Urinary bladder (tissue), 4 donors: ENCODE data around the gene FEN1. TPM values are rescaled to one million over a fixed set of nuclear protein-coding genes. Genes with fewer than 3 reads are reported as not detected.

Source experiments
- DNase-seq: peaks from one replicate; pipeline ENCODE4 v3.0.0-alpha.2; 2015; ENCODE audit errors: extremely low spot score
- H3K27ac ChIP-seq: one replicate; pipeline ENCODE4 v1.5.1; 2013; ENCODE audit warnings: low read depth, mild to moderate bottlenecking, moderate library complexity
- H3K36me3 ChIP-seq: one replicate; pipeline ENCODE4 v1.6.1; 2013; ENCODE audit warnings: mild to moderate bottlenecking, moderate library complexity; ENCODE audit not compliant: insufficient read depth
- H3K4me1 ChIP-seq: one replicate; pipeline ENCODE4 v1.6.1; 2013; ENCODE audit warnings: mild to moderate bottlenecking, moderate library complexity; ENCODE audit not compliant: insufficient read depth
- H3K4me3 ChIP-seq: one replicate; pipeline ENCODE4 v1.5.1; 2013; ENCODE audit warnings: low read depth, low read length
- WGBS: extraction: QIAGEN DNeasy Blood & Tissue Kit; methylation state at CpG from one replicate; pipeline ENCODE4 v1.1.7; 2013; 5-methylcytosine and 5-hydroxymethylcytosine counted together
- polyA plus RNA-seq: library from polyadenylated mRNA; stranded (reverse); fragments of 200-250 nt; gene quantifications from one replicate; pipeline ENCODE4 v1.2.3, GENCODE V29; 2013
- total RNA-seq: library from RNA; depleted of rRNA; stranded (reverse); fragments of >200 nt; gene quantifications from one replicate; pipeline ENCODE4 v1.2.3, GENCODE V29; 2014
- donor health status: healthy with polysubstance abuse.
- donor health status: healthy.

The FEN1 gene
- total and polyA plus RNA-seq, 2 donors: 9.6 to 13.1 TPM

DNA sequence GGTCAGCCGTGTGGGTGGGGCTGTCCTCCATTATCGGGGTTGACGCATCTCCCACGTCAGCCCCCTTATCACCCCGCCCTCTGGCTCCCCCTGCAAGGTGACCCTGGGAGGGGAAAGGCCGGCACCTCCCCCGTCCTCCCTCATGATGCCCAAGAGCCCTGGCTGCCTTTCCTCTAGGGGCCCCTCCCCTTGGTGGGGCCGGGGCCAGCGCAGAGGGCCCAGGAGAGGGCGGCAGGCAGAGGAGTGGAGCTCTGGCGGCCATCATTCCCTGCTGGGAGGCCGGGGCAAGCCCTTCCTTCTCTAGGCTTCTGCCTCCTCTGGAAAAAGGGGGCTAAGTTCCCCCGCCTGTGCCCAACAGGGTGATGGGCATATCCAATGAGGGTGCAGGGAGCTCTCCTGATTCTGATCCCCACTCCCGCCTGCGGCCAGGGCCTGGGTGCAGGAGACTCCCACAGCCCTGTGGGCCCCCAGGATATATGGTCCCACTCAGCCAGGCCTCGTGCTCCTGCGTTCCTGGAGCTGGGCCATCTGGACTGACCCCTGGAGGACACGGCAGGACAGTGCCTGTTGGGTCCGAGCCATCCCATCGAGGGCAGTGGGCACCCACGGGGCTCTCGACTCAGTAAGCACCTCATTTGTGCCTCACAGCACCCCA, 28.0 kb upstream of the FEN1 start:
- no peak overlapping the region for H3K27ac ChIP-seq
- no peak for DNase-seq
- no peaks in the 10 kb centered on the region for H3K36me3 ChIP-seq
- H3K4me3 ChIP-seq: no peak overlapping the region
- H3K4me1 ChIP-seq: no peaks in the 10 kb centered on the region
- WGBS: 45% methylated on average over 22 of the region's 22 CpGs

DNA sequence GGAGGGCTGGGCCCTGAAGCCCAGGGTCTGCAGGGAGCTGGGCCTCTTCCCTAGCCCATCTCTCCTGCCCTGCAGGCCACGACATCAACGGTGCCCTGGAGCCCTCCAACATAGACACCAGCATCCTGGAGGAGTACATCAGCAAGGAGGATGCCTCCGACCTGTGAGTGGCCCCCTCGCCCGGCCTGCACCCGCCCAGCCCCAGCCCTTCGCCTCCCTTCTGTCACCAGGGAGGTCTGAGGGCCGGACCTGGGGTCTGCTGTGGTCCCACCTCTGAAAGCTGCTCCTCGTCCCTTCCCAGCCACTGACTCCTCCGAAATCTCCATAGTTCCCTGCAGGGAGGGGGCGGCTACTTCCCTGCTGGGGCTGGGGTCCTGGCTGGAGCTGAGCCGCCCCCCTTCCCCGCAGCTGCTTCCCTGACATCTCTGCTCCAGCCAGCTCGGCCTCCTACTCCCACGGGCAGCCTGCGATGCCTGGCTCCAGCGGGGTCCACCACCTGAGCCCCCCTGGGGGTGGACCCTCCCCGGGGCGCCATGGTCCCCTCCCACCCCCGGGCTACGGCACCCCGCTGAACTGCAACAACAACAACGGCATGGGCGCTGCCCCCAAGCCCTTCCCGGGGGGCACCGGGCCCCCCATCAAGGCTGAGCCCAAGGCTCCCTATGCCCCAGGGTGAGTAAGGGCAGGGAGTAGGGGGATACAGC, 27.0 kb upstream of the FEN1 start:
- Histone ChIP-seq H3K27ac (no peak overlapping the region), H3K36me3 (no peaks in the 10 kb centered on the region), H3K4me1 (no peaks in the 10 kb centered on the region), H3K4me3 (no peak overlapping the region)
- 82% methylated on average over 26 of the region's 26 CpGs for WGBS
- DNase-seq: no peak

DNA sequence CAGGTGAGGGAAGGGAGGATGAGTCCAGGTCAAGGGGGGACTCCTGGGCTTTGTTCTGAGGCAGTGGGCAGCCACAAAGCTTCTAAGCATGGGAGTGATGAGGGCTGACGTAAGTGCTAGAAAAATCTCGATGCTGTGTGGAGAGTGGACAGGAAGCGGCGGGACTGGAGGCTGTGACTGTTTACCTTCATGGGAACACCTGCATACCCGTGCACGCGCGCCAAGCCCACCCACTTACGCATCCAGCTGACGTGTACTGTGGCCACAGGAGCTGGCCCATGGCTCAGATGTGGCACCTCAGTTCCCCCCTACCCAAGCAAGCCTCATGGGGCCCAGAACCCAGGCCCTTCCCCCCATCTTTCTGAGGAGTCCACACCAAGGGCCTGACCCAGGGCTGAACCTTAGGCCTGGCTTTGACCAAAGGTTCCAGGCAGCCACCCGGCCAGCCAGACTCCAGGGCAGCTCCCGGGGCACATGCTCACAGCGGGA, 26.3 kb upstream of the FEN1 start:
- H3K36me3 ChIP-seq: no peaks in the 10 kb centered on the region
- no peak for DNase-seq
- WGBS: 70% methylated on average over 13 of the region's 13 CpGs
- no peak overlapping the region for H3K27ac ChIP-seq
- no peak overlapping the region for H3K4me3 ChIP-seq
- H3K4me1 ChIP-seq: no peaks in the 10 kb centered on the region

DNA sequence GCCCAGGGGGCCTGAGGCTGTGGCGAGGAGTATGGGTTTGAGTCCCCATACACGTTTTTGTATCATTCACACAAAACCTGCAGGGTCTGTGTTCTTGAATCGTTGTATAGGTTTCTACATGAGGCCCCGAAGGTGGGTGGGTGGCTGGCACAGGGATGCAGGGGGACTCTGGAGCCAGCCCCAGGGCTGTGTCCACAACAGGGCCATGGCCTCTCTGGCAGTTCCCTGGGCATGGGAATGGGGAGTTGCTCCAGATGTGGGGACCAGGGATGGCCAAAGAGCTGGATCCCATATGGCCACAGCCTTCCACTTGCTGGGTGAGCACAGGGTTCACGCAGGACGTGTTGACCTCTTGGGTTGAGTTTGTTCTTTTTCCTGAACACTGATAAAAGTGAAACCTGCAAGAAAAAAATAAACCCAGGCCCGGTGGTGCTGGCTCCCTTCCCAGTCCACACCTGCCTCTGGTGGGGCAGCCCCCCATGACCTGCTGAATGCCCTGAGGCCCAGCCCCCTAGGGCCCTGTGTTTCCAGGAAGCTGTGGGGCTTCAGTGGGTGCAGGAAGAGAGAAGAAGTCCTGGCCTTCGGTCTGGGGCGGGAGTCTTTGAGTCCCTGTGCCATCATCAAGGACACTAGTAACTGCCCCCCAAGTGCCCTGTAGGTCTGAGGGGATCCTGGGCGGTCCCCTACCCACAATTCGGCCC, 24.2 kb upstream of the FEN1 start:
- WGBS: 75% methylated on average over 11 of the region's 11 CpGs
- DNase-seq: no peak
- no peaks in the 10 kb centered on the region for H3K36me3 ChIP-seq
- no peaks in the 10 kb centered on the region for H3K4me1 ChIP-seq
- H3K4me3 ChIP-seq: no peak overlapping the region
- no peak overlapping the region for H3K27ac ChIP-seq

DNA sequence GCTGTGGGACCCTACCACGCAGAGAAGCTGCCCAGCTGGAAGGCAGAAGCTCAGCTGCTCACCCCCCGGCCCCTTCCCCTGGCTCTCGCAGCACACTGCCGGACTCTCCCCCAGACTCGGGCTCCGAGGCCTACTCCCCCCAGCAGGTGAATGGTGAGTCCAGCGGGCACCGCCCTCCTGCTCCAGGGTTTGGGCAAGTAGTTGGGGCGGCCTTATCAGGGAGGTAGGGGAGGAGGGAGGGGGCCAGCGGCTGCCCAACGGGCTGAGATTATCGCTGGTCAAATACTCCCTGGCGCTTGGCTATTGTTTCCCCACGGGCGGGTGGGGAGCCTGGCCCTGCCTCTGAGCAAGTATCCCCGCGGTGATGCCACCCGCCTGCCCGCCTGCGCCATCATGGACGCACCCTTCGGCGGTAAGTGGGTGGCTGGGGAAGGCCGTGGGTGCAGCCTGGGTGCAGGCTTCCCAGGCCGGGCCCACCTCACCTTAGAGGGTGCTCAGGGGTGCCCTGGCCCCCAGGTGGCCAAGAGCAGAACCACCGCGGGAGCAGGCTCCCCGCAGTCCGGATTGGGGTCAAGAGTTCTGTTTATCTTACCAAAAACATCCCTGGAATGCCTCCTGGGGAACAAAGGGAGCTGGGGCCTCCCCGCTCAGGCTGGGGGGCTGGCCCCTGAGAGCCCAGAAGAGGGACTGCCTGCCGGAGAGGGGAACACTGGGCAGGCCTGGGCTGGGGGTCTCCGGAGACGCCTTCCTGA, 23.4 kb upstream of the FEN1 start:
- 51% methylated on average over 33 of the region's 33 CpGs for WGBS
- Histone ChIP-seq H3K4me3 (no peak overlapping the region), H3K36me3 (no peaks in the 10 kb centered on the region), H3K27ac (no peak overlapping the region), H3K4me1 (no peaks in the 10 kb centered on the region)
- DNase-seq: no peak

DNA sequence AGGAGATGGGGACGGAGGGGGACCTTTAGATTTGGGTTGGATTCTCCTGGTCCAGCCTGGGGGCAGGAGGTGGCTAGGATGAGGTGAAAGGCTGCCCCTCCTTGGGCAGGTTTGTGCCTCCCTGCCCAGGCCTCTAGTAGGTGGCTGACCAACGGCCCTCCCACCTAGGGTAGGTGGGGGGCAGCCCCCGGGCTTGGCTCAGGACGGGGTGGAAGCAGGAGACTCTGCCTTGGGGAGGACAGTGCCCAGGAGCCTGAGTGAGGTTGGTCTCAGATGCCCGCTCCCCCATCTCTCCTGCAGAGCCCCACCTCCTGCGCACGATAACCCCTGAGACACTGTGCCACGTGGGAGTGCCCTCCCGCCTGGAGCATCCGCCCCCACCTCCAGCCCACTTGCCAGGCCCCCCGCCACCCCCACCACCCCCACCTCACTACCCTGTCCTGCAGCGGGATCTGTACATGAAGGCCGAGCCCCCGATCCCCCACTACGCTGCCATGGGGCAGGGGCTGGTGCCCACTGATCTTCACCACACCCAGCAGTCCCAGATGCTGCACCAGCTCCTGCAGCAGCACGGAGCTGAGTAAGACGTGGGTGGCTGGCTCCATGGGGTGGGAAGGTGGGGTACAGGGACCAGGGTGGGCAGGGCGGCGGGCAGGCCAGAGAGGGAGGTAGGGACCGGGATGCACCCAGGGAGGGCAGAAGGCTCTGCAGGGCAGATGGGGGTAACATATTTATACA, 22.6 kb upstream of the FEN1 start:
- DNase-seq: no peak
- no peaks in the 10 kb centered on the region for H3K4me1 ChIP-seq
- 84% methylated on average over 20 of the region's 20 CpGs for WGBS
- no peak overlapping the region for H3K27ac ChIP-seq
- H3K36me3 ChIP-seq: no peaks in the 10 kb centered on the region
- no peak overlapping the region for H3K4me3 ChIP-seq

DNA sequence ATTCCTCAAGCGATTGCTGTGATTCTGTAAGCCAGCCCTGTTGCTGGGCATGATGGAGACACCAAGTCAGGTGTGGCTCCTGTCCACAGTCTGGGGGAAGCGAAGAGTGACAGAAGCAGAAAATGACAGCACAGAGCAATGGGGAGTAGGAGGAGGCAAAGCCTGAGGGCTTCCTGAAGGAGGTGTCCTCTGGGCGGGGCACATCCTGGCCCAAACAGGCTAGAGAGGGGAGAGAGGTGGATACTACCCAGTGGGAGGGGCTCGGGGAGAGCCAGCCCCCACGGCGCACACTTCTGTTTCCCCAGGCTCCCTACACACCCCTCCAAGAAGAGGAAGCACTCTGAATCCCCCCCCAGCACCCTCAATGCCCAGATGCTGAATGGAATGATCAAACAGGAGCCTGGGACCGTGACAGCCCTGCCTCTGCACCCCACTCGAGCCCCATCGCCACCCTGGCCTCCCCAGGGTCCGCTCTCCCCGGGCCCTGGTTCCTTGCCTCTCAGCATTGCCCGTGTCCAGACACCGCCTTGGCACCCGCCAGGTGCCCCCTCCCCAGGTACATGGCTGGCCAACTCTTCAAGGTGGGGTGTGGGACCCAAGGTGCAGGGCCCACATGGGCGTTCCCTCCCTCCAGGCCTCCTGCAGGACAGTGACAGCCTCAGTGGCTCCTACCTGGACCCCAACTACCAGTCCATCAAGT, 21.4 kb upstream of the FEN1 start:
- WGBS: 85% methylated on average over 15 of the region's 15 CpGs
- H3K27ac ChIP-seq: no peak overlapping the region
- no peak for DNase-seq
- no peaks in the 10 kb centered on the region for H3K4me1 ChIP-seq
- H3K36me3 ChIP-seq: no peaks in the 10 kb centered on the region
- H3K4me3 ChIP-seq: no peak overlapping the region

DNA sequence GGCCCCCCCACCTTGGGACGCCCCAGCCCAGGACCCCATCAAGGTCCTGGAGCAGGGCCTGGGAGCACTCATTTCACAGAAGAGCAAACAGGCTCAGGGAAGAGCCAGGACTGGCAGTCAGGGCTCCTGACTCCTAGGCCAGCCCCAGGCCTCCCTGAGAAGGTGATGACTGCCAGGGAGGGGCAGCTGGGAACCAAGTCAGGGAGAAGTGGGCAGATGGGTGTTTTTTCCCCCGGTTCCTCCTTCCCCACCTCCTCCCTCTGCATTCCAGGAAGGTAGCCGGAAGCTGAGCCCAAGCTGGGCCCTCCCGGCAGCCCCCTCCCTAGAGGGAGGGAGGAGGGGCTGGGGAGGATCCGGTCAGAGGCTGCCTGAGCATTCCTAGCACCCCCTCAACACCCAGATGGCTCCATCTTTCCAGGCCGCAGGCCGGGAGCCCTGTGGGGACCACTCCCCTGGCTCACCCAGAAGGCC, 20.7 kb upstream of the FEN1 start:
- DNase-seq: no peak
- WGBS: 51% methylated on average over 7 of the region's 7 CpGs
- H3K36me3 ChIP-seq: no peaks in the 10 kb centered on the region
- no peak overlapping the region for H3K4me3 ChIP-seq
- no peaks in the 10 kb centered on the region for H3K4me1 ChIP-seq
- H3K27ac ChIP-seq: no peak overlapping the region

DNA sequence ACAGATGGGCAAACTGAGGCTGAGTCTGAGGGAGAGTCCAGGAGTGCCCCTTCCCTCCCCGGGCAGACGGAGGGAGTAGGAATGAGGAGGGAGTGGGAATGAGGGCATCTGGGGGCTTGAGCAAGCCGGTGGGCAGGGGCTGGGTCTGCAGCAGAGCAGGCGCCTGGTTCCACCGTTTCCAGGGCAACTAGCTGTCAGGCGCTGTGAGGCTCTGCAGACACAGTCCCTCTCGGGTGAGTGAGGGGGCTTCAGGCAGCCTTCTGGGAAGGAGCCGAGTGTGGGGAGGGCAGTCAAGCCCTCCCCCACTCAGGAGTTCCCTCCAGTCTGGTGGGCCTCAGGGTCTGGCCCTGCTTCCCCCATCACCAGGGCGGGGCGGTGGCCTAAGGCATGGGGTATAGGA, 19.4 kb upstream of the FEN1 start:
- Histone ChIP-seq H3K27ac (no peak overlapping the region), H3K4me1 (no peaks in the 10 kb centered on the region), H3K4me3 (no peak overlapping the region), H3K36me3 (no peaks in the 10 kb centered on the region)
- 64% methylated on average over 10 of the region's 10 CpGs for WGBS
- DNase-seq: no peak

DNA sequence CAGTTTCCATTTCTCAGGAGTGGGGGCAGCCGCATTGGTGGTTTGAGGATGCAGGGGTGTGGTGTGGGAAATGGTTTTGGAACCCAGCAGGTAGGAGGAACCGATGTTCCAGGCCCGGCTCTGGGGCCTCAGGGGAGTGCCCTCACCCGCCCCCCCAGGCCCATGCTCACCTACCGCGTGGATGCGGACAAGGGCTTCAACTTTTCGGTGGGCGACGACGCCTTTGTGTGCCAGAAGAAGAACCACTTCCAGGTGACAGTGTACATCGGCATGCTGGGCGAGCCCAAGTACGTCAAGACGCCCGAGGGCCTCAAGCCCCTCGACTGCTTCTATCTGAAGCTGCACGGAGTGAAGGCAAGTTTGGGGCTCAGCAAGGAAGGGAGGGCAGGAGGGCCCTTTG, 18.9 kb upstream of the FEN1 start:
- DNase-seq: no peak
- Histone ChIP-seq H3K4me1 (no peaks in the 10 kb centered on the region), H3K27ac (no peak overlapping the region), H3K36me3 (no peaks in the 10 kb centered on the region), H3K4me3 (no peak overlapping the region)
- WGBS: 82% methylated on average over 18 of the region's 18 CpGs

DNA sequence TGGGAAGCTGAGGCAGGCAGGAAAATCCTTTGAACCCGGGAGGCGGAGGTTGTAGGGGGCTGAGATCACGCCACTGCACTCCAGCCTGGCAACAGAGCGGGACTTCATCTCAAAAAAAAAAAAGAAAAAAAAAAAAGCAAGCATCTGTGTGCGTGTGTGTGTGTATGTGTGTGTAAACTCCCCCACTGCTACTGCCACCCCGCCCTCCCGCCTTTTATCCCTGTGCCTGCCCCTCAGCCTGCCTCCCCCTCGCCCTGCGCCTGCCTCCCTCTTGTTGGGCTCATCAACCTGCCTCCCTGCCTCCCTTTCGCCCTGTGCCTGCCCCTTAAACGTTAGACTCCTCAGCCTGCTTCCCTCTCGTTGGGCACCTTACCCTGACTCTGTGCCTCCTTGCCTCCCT, 18.3 kb upstream of the FEN1 start:
- 82% methylated on average over 12 of the region's 12 CpGs for WGBS
- H3K27ac ChIP-seq: no peak overlapping the region
- H3K4me3 ChIP-seq: no peak overlapping the region
- H3K4me1 ChIP-seq: no peaks in the 10 kb centered on the region
- DNase-seq: no peak
- no peaks in the 10 kb centered on the region for H3K36me3 ChIP-seq

DNA sequence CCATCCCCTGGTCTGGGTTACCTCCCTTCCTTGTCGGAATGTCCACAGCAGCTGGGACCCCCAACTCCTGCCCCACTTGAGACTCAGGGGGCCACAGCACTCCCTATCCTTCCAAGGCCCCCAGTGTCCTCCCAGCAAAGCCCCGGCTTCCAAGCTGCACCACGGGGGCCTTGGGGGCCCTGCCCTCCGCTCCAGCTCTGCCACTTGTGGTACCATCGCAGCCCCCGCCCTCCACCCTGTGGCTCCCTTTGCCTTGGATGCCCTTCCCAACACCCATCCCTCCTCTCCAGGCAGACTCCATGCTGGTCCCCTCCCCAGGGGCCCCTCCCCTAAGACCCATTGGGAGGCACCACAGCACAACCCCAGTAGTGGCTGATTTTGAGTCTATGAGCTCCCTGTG, 17.6 kb upstream of the FEN1 start:
- Histone ChIP-seq H3K4me3 (no peak overlapping the region), H3K4me1 (no peaks in the 10 kb centered on the region), H3K36me3 (no peaks in the 10 kb centered on the region), H3K27ac (no peak overlapping the region)
- DNase-seq: no peak
- WGBS: 93% methylated on average over 6 of the region's 6 CpGs
